ENCODE data around the gene GSTM5.

Gene GSTM5

GRCh38 chr1:109716570-109717090 lies 4.6 kb downstream of the GSTM5 start:
- Histone ChIP-seq H3K79me2 (ENCODE audit: insufficient read depth, low read depth) (no peaks in the 10 kb centered on the region), H3K27ac (no peak overlapping the region), H3K4me1 (ENCODE audit: low read depth, poor library complexity, severe bottlenecking) (peaks cover 16% of the 10 kb centered on the region), H4K20me1 (ENCODE audit: insufficient read depth) (no peaks in the 10 kb centered on the region), H2AFZ (ENCODE audit: low read depth) (no peak overlapping the region), H3K9ac (no peak overlapping the region), H3K27me3 (ENCODE audit: insufficient read depth, low read depth) (no peaks in the 10 kb centered on the region), H3K36me3 (ENCODE audit: insufficient read depth) (no peaks in the 10 kb centered on the region), H3K4me3 (IDR thresholded peaks at IDR 0.05; ENCODE audit: insufficient read depth, low read depth, low read length) (no peak overlapping the region), H3K4me2 (no peak overlapping the region)
- TF ChIP-seq, protein P1, sequence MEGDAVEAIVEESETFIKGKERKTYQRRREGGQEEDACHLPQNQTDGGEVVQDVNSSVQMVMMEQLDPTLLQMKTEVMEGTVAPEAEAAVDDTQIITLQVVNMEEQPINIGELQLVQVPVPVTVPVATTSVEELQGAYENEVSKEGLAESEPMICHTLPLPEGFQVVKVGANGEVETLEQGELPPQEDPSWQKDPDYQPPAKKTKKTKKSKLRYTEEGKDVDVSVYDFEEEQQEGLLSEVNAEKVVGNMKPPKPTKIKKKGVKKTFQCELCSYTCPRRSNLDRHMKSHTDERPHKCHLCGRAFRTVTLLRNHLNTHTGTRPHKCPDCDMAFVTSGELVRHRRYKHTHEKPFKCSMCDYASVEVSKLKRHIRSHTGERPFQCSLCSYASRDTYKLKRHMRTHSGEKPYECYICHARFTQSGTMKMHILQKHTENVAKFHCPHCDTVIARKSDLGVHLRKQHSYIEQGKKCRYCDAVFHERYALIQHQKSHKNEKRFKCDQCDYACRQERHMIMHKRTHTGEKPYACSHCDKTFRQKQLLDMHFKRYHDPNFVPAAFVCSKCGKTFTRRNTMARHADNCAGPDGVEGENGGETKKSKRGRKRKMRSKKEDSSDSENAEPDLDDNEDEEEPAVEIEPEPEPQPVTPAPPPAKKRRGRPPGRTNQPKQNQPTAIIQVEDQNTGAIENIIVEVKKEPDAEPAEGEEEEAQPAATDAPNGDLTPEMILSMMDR (conservative IDR thresholded peaks at IDR 0.05; ENCODE audit: low read depth, low read length), result no peak

DNA sequence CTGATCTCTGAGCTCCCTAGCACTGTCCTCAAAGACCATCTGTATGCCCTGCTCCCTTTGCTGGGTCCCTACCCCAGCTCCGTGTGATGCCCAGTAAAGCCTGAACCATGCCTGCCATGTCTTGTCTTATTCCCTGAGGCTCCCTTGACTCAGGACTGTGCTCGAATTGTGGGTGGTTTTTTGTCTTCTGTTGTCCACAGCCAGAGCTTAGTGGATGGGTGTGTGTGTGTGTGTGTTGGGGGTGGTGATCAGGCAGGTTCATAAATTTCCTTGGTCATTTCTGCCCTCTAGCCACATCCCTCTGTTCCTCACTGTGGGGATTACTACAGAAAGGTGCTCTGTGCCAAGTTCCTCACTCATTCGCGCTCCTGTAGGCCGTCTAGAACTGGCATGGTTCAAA lies 5.7 kb downstream of the GSTM5 start:
- H2AFZ ChIP-seq (ENCODE audit: low read depth), result no peak overlapping the region
- no peak overlapping the region for H3K27ac ChIP-seq
- H3K4me3 ChIP-seq (IDR thresholded peaks at IDR 0.05; ENCODE audit: insufficient read depth, low read depth, low read length), result no peak overlapping the region
- peaks cover 16% of the 10 kb centered on the region for H3K4me1 ChIP-seq (ENCODE audit: low read depth, poor library complexity, severe bottlenecking)
- TF ChIP-seq, protein P1 (conservative IDR thresholded peaks at IDR 0.05; ENCODE audit: low read depth, low read length), result no peak
- no peaks in the 10 kb centered on the region for H4K20me1 ChIP-seq (ENCODE audit: insufficient read depth)
- H3K36me3 ChIP-seq (ENCODE audit: insufficient read depth), result no peaks in the 10 kb centered on the region
- no peaks in the 10 kb centered on the region for H3K79me2 ChIP-seq (ENCODE audit: insufficient read depth, low read depth)
- no peaks in the 10 kb centered on the region for H3K27me3 ChIP-seq (ENCODE audit: insufficient read depth, low read depth)
- no peak overlapping the region for H3K4me2 ChIP-seq
- no peak overlapping the region for H3K9ac ChIP-seq

DNA sequence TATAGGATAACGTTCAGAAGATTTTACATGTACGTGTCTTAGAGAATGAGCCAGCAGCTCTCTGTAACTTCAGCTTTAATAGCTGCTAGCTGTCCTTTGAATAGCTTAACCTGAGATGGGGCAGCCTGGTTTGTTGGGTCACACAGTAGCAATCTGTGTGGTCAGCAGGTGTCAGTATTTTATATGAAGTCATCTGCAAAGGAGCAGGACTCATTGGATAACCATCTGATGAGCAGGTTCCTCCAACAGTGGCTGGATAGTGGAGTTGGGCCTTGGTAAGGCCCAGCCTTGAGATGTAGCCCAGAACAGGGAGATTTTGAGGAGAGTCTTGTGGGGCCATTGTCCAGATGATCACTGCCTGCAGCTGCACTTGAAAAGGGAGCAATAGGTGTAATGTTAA lies 6.4 kb downstream of the GSTM5 start:
- peaks cover 16% of the 10 kb centered on the region for H3K4me1 ChIP-seq (ENCODE audit: low read depth, poor library complexity, severe bottlenecking)
- no peak overlapping the region for H3K4me2 ChIP-seq
- no peak overlapping the region for H3K4me3 ChIP-seq (IDR thresholded peaks at IDR 0.05; ENCODE audit: insufficient read depth, low read depth, low read length)
- H2AFZ ChIP-seq (ENCODE audit: low read depth), result no peak overlapping the region
- H4K20me1 ChIP-seq (ENCODE audit: insufficient read depth), result no peaks in the 10 kb centered on the region
- H3K27ac ChIP-seq, result no peak overlapping the region
- H3K9ac ChIP-seq, result no peak overlapping the region
- TF ChIP-seq, protein P1 (conservative IDR thresholded peaks at IDR 0.05; ENCODE audit: low read depth, low read length), result no peak
- no peaks in the 10 kb centered on the region for H3K79me2 ChIP-seq (ENCODE audit: insufficient read depth, low read depth)
- H3K27me3 ChIP-seq (ENCODE audit: insufficient read depth, low read depth), result no peaks in the 10 kb centered on the region
- no peaks in the 10 kb centered on the region for H3K36me3 ChIP-seq (ENCODE audit: insufficient read depth)

DNA sequence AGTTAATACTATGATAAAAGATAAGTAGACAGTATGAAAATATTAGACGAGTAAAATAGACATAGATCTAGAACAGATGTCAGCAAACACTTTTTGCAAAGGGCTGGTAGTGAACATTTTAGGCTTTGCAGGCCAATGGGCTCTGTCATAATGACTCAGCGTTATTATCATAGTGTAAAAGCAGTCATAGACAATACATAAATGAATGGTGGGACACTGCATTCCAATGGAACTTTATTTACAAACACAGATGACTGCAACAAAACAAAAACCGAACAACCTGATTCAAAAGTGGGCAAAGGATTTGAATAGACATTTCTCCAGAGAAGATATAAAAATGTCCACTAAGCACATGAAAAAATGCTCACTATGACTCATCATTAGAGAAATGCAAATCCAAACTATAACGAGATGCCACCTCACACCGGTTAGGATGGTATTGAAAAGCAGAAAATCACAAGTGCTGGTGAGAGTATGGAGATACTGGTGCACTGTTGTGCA lies 7.3 kb downstream of the GSTM5 start:
- TF ChIP-seq, protein P1 (conservative IDR thresholded peaks at IDR 0.05; ENCODE audit: low read depth, low read length), result no peak
- Histone ChIP-seq H3K9ac (no peak overlapping the region), H3K27me3 (ENCODE audit: insufficient read depth, low read depth) (no peaks in the 10 kb centered on the region), H2AFZ (ENCODE audit: low read depth) (peak overlapping the region; percentile 23; the same call in 1 of the 2 replicates), H3K4me1 (ENCODE audit: low read depth, poor library complexity, severe bottlenecking) (peaks cover 16% of the 10 kb centered on the region), H3K27ac (peak overlapping the region; percentile 18; the same call in 1 of the 2 replicates), H3K36me3 (ENCODE audit: insufficient read depth) (no peaks in the 10 kb centered on the region), H4K20me1 (ENCODE audit: insufficient read depth) (no peaks in the 10 kb centered on the region), H3K4me2 (no peak overlapping the region; the same call in 1 of the 2 replicates), H3K4me3 (IDR thresholded peaks at IDR 0.05; ENCODE audit: insufficient read depth, low read depth, low read length) (no peak overlapping the region), H3K79me2 (ENCODE audit: insufficient read depth, low read depth) (no peaks in the 10 kb centered on the region)
